Testis (tissue), 3 donors: ENCODE measurements around the gene SLC52A1. TPM values are rescaled to one million over a fixed set of nuclear protein-coding genes. Genes with fewer than 3 reads are reported as not detected.

ENCODE experiments used
- DNase-seq: peaks from one replicate; pipeline ENCODE4 v3.0.0-alpha.2; 2019
- H3K27ac ChIP-seq, 2 donors: fragments of 200-600 bp; sonication (generic); one replicate each; pipeline ENCODE4 v1.5.1; 2019
- H3K27me3 ChIP-seq: fragments of 200-600 bp; sonication (generic); one replicate; pipeline ENCODE4 v1.5.1; 2019
- H3K36me3 ChIP-seq: fragments of 200-600 bp; sonication (generic); one replicate; pipeline ENCODE4 v1.5.1; 2017; ENCODE audit warnings: low read depth; ENCODE audit errors: missing control alignments
- H3K4me1 ChIP-seq: fragments of 200-600 bp; sonication (generic); one replicate; pipeline ENCODE4 v1.5.1; 2019
- H3K4me3 ChIP-seq, 2 donors: fragments of 200-600 bp; sonication (generic); one replicate each; pipeline ENCODE4 v1.5.1; 2017 to 2019
- H3K9me3 ChIP-seq: fragments of 200-600 bp; sonication (generic); one replicate; pipeline ENCODE4 v1.5.1; 2017
- POLR2A ChIP-seq: fragments of 450-650 bp; IDR thresholded peaks from one replicate; pipeline ENCODE4 v1.6.1; 2017; ENCODE audit warnings: antibody characterized with exemption, mild to moderate bottlenecking, moderate library complexity
- WGBS, 2 donors: methylation state at CpG; one replicate each; pipeline ENCODE4 v1.1.5; 2018; 5-methylcytosine and 5-hydroxymethylcytosine counted together
- intact Hi-C: fragments of 100-400 bp; cut with DNase I; formaldehyde crosslinking; loops from one replicate; pipeline ENCODE4 v1.15.1; 2023; ENCODE audit warnings: low total_unique reads
- polyA plus RNA-seq: library from polyadenylated mRNA; stranded (reverse); fragments of 350-450 nt; fragmentation: Illumina TruSeq; extraction: RNeasy Lipid Tissue Mini Kit (QIAGEN cat#74804); gene quantifications from one replicate; pipeline ENCODE4 v1.2.3, GENCODE V29; 2014; ENCODE audit warnings: low read depth, low replicate concordance; ENCODE audit not compliant: insufficient read depth
- total RNA-seq, 2 donors: library from RNA; depleted of rRNA; stranded (reverse); fragments of >200 nt; gene quantifications; one replicate each; pipeline ENCODE4 v1.2.3, GENCODE V29; 2016
- TF ChIP-seq, protein P1 (sequence below), 3 experiments: fragments of 450-650 bp in 2 of 3; fragments of 200-600 bp in 1 of 3; sonication (generic) in 1 of 3; IDR thresholded peaks; one replicate each; pipeline ENCODE4 v1.5.1; 2016 to 2019; ENCODE audit warnings: antibody characterized with exemption in 3 of 3, mild to moderate bottlenecking in 2 of 3, moderate library complexity in 1 of 3

SLC52A1 gene
- total and polyA plus RNA-seq, 3 donors from 2014 or later, result 0.50 to 1.7 (median 0.99) TPM

DNA sequence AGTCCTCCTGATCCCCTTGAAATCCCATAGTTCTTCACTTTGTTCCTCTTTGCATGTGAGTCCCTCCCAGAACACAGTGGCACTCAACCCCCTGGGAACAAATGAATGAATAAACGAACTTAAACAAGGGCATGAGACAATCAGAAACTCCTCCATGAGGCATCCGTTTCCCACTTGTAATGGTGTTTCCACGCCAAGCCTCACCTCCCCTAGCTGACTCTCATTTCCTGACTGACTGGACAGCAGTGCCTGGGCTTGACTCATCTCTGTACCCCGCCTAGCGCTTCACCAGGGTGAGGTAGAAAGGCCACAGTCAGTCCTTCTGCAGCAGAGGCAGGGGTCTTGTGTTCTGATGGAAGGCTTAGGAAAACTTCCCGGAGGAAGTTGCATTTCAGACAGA lies 23.3 kb downstream of the SLC52A1 start:
- Histone ChIP-seq H3K4me3 (no peak overlapping the region), H3K9me3 (no peaks in the 10 kb centered on the region), H3K4me1 (no peaks in the 10 kb centered on the region), H3K36me3 (no peaks in the 10 kb centered on the region), H3K27me3 (no peaks in the 10 kb centered on the region), H3K27ac (no peak overlapping the region)
- TF ChIP-seq POLR2A, result no peak
- TF ChIP-seq, protein P1, sequence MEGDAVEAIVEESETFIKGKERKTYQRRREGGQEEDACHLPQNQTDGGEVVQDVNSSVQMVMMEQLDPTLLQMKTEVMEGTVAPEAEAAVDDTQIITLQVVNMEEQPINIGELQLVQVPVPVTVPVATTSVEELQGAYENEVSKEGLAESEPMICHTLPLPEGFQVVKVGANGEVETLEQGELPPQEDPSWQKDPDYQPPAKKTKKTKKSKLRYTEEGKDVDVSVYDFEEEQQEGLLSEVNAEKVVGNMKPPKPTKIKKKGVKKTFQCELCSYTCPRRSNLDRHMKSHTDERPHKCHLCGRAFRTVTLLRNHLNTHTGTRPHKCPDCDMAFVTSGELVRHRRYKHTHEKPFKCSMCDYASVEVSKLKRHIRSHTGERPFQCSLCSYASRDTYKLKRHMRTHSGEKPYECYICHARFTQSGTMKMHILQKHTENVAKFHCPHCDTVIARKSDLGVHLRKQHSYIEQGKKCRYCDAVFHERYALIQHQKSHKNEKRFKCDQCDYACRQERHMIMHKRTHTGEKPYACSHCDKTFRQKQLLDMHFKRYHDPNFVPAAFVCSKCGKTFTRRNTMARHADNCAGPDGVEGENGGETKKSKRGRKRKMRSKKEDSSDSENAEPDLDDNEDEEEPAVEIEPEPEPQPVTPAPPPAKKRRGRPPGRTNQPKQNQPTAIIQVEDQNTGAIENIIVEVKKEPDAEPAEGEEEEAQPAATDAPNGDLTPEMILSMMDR (IDR thresholded peaks at IDR 0.05), result no peak
- no peak for DNase-seq
- intact Hi-C loops, result no loop called here
- 86 to 87% methylated on average over 6 of the region's 6 CpGs for WGBS, 2 donors

DNA sequence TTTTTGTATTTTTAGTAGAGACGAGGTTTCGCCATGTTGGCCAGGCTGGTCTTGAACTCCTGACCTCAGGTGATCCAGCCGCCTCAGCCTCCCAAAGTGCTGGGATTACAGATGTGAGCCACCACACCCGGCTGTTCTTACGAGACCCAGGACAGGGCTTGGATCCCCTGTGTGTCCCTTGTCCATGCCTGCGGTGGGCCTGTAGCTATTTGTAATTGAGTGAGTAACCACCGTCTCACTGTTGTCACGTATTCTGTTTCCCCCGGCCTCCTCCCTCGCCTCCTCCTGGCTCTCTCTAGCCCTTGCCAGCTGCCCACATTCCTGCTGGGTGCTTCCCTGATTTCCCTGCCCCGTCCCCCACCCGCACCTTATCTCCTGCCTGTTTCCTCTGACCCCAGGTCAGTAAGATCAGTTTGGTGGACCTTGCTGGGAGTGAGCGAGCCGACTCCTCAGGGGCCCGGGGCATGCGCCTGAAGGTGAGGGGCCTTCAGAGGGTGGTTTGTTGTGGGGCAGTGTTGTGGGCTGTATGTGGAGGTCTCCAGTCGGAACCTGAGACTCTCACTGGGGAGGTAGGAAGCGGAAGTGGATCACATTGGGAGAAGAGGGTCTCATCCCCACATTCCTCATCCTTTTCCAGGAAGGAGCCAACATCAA lies 31.9 kb downstream of the SLC52A1 start:
- Histone ChIP-seq H3K4me1 (peaks cover 20% of the 10 kb centered on the region), H3K36me3 (no peaks in the 10 kb centered on the region), H3K27ac (no peak overlapping the region), H3K9me3 (no peaks in the 10 kb centered on the region), H3K4me3 (no peak overlapping the region), H3K27me3 (no peaks in the 10 kb centered on the region)
- TF ChIP-seq, protein P1 (IDR thresholded peaks at IDR 0.05), result no peak
- TF ChIP-seq POLR2A, result no peak
- 91 to 94% methylated on average over 18 of the region's 18 CpGs for WGBS, 2 donors
- intact Hi-C loops, result no loop called here
- DNase-seq, result no peak

DNA sequence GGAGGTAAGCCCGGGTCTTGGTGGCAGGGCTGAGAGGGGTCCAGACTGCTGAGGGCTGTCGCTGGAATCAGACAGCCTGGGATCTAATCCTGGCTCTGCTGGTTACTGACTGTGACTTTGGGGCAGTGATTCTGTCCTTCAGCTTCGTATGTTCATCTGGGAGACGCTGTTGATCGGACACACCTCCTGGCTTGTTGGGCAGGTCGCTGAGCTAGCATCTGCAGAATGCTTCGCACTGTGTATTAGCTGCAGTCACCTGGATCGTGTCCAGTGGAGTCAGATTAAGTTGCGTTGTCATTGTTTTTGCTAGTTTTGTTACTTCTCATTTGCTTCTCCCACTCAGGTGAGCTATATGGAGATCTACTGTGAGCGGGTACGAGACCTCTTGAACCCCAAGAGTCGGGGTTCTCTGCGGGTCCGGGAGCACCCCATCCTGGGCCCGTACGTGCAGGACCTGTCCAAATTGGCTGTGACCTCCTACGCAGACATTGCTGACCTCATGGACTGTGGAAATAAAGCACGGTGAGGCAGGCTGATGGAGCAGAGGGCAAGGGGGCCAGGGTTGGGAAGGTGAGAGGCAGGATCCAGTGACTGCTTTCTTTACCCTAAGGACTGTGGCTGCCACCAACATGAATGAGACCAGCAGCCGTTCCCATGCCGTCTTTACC lies 33.0 kb downstream of the SLC52A1 start:
- Histone ChIP-seq H3K4me3 (no peak overlapping the region), H3K27me3 (no peaks in the 10 kb centered on the region), H3K27ac (no peak overlapping the region), H3K4me1 (peaks cover 20% of the 10 kb centered on the region), H3K9me3 (no peaks in the 10 kb centered on the region), H3K36me3 (no peaks in the 10 kb centered on the region)
- WGBS, 2 donors, result 91 to 94% methylated on average over 20 of the region's 20 CpGs
- TF ChIP-seq POLR2A, result no peak
- TF ChIP-seq, protein P1 (IDR thresholded peaks at IDR 0.05), result no peak
- no peak for DNase-seq
- intact Hi-C loops, result no loop called here

DNA sequence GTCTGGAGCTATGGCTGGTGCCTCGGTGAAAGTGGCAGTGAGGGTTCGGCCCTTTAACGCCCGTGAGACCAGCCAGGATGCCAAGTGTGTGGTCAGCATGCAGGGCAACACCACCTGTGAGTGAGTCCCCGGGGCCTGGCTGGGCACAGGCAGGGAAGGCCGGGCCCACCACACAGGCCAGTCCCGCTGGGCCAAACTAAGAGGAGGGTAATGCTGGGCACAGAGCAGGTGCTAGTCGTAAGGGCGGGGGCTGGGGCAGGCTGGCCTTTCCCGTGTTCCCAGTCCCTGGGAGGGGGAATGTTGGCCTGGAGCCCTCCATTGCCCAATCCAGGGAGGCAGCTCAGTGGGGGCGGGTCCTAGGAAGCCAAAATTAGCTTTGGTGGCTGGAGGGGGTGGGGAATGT lies 35.0 kb downstream of the SLC52A1 start:
- H3K4me3 ChIP-seq, result no peak overlapping the region
- no peaks in the 10 kb centered on the region for H3K9me3 ChIP-seq
- H3K27ac ChIP-seq, result no peak overlapping the region
- WGBS, 2 donors, result 79 to 83% methylated on average over 8 to 11 of the region's 11 CpGs
- no peak for DNase-seq
- H3K36me3 ChIP-seq, result no peaks in the 10 kb centered on the region
- peaks cover 20% of the 10 kb centered on the region for H3K4me1 ChIP-seq
- TF ChIP-seq, protein P1 (IDR thresholded peaks at IDR 0.05), result no peak
- no peak for TF ChIP-seq POLR2A
- no peaks in the 10 kb centered on the region for H3K27me3 ChIP-seq
- intact Hi-C loops, result no loop called here
